Heart right ventricle (tissue), 16 donors: ENCODE data around the gene S100A14. TPM values are rescaled to one million over a fixed set of nuclear protein-coding genes. Genes with fewer than 3 reads are reported as not detected.

Source experiments
- ATAC-seq, 8 donors: fragments of 200-7000 bp; cut with Tn5 transposase; one replicate each; pipeline ENCODE4 v1.9.1; 2020; ENCODE audit warnings: mild to moderate bottlenecking in 8 of 8, moderate library complexity in 8 of 8, moderate number of reproducible peaks in 1 of 8
- DNase-seq, 2 donors: peaks; one replicate each; pipeline ENCODE4 v3.0.0-alpha.2; 2020
- H3K27ac ChIP-seq, 10 donors: fragments of 200-600 bp; sonication (generic) in 2 of 10; one replicate each; pipeline versions ENCODE4 v1.5.0 to v1.8.0; 2020 to 2022; ENCODE audit warnings: mild to moderate bottlenecking in 3 of 10
- H3K27me3 ChIP-seq, 7 donors: fragments of 200-600 bp; one replicate each; pipeline ENCODE4 v1.8.0; 2021 to 2022; ENCODE audit warnings: mild to moderate bottlenecking in 2 of 7
- H3K36me3 ChIP-seq, 9 donors: fragments of 200-600 bp; sonication (generic) in 1 of 9; one replicate each; pipeline versions ENCODE4 v1.5.0 to v1.8.0; 2020 to 2022; ENCODE audit warnings: mild to moderate bottlenecking in 2 of 9
- H3K4me1 ChIP-seq, 9 donors: fragments of 200-600 bp; sonication (generic) in 1 of 9; one replicate each; pipeline versions ENCODE4 v1.5.0 to v1.8.0; 2020 to 2022; ENCODE audit warnings: mild to moderate bottlenecking in 4 of 9
- H3K4me3 ChIP-seq, 10 donors: fragments of 200-600 bp; sonication (generic) in 2 of 10; one replicate each; pipeline versions ENCODE4 v1.5.0 to v1.8.0; 2020 to 2022; ENCODE audit warnings: mild to moderate bottlenecking in 7 of 10, moderate library complexity in 2 of 10
- H3K9me3 ChIP-seq, 11 donors: fragments of 200-600 bp in 10 of 11; sonication (generic) in 2 of 11; one replicate each; pipeline versions ENCODE4 v1.5.0 to v1.8.0; 2013 to 2022; ENCODE audit warnings: mild to moderate bottlenecking in 2 of 11, control low read depth in 1 of 11, moderate library complexity in 1 of 11
- WGBS, 2 donors: extraction: QIAGEN DNeasy Blood & Tissue Kit; methylation state at CpG; one replicate each; pipeline ENCODE4 v1.1.7; 2013; ENCODE audit warnings: inconsistent platforms in 1 of 2; 5-methylcytosine and 5-hydroxymethylcytosine counted together
- intact Hi-C, 10 donors: fragments of 100-400 bp; cut with DNase I; formaldehyde crosslinking; loops; one replicate each; pipeline versions ENCODE4 v1.11.1 to v1.14.2; 2022
- polyA plus RNA-seq, 2 donors: library from polyadenylated mRNA; stranded (reverse); fragments of 200-250 nt; gene quantifications; one replicate each; pipeline ENCODE4 v1.2.3, GENCODE V29; 2013
- total RNA-seq, 10 donors: library from RNA; stranded (reverse); fragmentation: NEBNext Ultra II Directional in 3 of 10; extraction: Animal tissue kit (Norgen Biotek cat#: 25700) in 3 of 10; gene quantifications; one replicate each; pipeline versions ENCODE4 v1.2.1 to v1.2.4, GENCODE V29; 2021 to 2023
- TF ChIP-seq, protein P1 (sequence below), 9 donors: fragments of 200-600 bp; sonication (generic) in 2 of 9; IDR thresholded peaks; one replicate each; pipeline versions ENCODE4 v1.5.0 to v1.8.0; 2021 to 2022; ENCODE audit warnings: antibody characterized with exemption in 9 of 9, mild to moderate bottlenecking in 5 of 9, moderate library complexity in 1 of 9
- donor health status: Arrhythmogenic right ventricular cardiomyopathy.
- donor health status: ischemic (EF 13 %, LVEDD 7.1; RV severe dilation, severe dysfunction).
- donor health status: healthy with polysubstance abuse.
- donor health status: DM: no; HTN: yes; CAD: no.
- donor health status: DM: no; HTN: no; CAD: no.
- donor health status: ischemic (EF 25% LVEDD 6.9; RV normal size, moderate dysfunction).
- donor health status: ischemic (EF 25% LVEDD 5.7; RV mildly dilated, moderate dysfunction).
- donor health status: healthy.
- donor health status: DM: yes; HTN: yes; CAD: no.
- donor health status: Ischemic cardiomyopathy.
- donor health status: ischemic (EF 35%, LVEDD 5.7; RV mildly dilated, moderate dysfunction).
- donor health status: nonischemic (EF 11% LVEDD 7.7; RV severe dilation, severe dysfunction).
- donor health status: DM: yes; HTN: yes; CAD: no.
- donor health status: PGD.
- donor health status: ischemic (EF 29% LVEDD 5.4; RV normal size, mild dysfunction).
- donor health status: nonischemic (EF 23%, LVEDD 6.1; RV moderate dilation, normal function).

Gene S100A14
- total and polyA plus RNA-seq, 12 donors = 0.80 to 7.3 (median 4.1) TPM

- peaks cover 10 to 51% (median 34%) of the 10 kb centered on the region in 9 donors for H3K4me1 ChIP-seq
Observed at GRCh38 chr1:153607381-153607780, 8.7 kb downstream of the S100A14 start.

DNA sequence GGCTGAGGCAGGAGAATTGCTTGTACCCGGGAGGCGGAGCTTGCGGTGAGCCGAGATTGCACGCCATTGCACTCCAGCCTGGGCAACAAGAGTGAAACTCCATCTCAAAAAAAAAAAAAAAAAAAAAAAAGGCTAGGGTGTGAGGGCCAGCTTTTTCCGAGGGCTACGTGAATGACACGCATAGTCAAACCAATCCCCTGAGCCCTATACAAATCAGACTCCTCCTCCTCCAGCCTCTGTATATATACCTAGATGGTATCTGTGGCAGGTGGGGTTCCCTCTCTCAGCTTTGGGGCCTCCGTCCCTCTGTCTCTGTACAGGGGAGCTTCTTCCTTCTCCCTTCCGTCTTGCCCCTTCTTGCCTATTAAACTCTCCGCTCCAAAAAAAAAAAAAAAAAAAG is 9.9 kb downstream of the S100A14 start:
- intact Hi-C loops = loop anchor here in 1 of 10 donors (5.0 kb wide), 1 partner anchor 34 kb away; no protein-coding TSS in a partner anchor
- H3K27ac ChIP-seq = no peak overlapping the region

More at GRCh38 chr1:153607381-153607780, 8.7 kb downstream of the S100A14 start:
- Histone ChIP-seq H3K9me3 (no peaks in the 10 kb centered on the region), H3K27ac (peak overlapping the region in 9 of 10 donors; percentile 90 to 99 (median 98)), H3K27me3 (no peaks in the 10 kb centered on the region), H3K36me3 (peaks cover 0 to 36% (median 14%) of the 10 kb centered on the region in 9 donors), H3K4me3 (peak overlapping the region in 8 of 10 donors; percentile 41 to 73 (median 57))
- intact Hi-C loops = loop anchor here in 1 of 10 donors (5.0 kb wide), 1 partner anchor 35 kb away; no protein-coding TSS in a partner anchor
- TF ChIP-seq, protein P1, sequence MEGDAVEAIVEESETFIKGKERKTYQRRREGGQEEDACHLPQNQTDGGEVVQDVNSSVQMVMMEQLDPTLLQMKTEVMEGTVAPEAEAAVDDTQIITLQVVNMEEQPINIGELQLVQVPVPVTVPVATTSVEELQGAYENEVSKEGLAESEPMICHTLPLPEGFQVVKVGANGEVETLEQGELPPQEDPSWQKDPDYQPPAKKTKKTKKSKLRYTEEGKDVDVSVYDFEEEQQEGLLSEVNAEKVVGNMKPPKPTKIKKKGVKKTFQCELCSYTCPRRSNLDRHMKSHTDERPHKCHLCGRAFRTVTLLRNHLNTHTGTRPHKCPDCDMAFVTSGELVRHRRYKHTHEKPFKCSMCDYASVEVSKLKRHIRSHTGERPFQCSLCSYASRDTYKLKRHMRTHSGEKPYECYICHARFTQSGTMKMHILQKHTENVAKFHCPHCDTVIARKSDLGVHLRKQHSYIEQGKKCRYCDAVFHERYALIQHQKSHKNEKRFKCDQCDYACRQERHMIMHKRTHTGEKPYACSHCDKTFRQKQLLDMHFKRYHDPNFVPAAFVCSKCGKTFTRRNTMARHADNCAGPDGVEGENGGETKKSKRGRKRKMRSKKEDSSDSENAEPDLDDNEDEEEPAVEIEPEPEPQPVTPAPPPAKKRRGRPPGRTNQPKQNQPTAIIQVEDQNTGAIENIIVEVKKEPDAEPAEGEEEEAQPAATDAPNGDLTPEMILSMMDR (IDR thresholded peaks at IDR 0.05) = no peak
- DNase-seq (no peak), ATAC-seq (no peak)
- WGBS, 2 donors = 81 to 84% methylated on average over 8 of the region's 8 CpGs

GRCh38 chr1:153602749-153603148 is 13.4 kb downstream of the S100A14 start:
- WGBS, 2 donors = 92 to 94% methylated on average over 6 of the region's 6 CpGs
- intact Hi-C loops = no loop called here
- TF ChIP-seq, protein P1 (IDR thresholded peaks at IDR 0.05) = no peak

More for the DNA sequence above, 9.9 kb downstream of the S100A14 start:
- TF ChIP-seq, protein P1 (IDR thresholded peaks at IDR 0.05) = no peak
- Histone ChIP-seq H3K4me1 (peaks cover 10 to 46% (median 24%) of the 10 kb centered on the region in 9 donors), H3K36me3 (peaks cover 0 to 36% (median 14%) of the 10 kb centered on the region in 9 donors), H3K9me3 (no peaks in the 10 kb centered on the region), H3K27me3 (no peaks in the 10 kb centered on the region), H3K4me3 (no peak overlapping the region)
- ATAC-seq (no peak), DNase-seq (no peak)
- 88 to 95% methylated on average over 10 to 11 of the region's 11 CpGs for WGBS, 2 donors

GRCh38 chr1:153599847-153600246 is 16.3 kb downstream of the S100A14 start:
- intact Hi-C loops = no loop called here
- no peak overlapping the region for H3K27ac ChIP-seq
- peaks cover 0 to 19% (median 3%) of the 10 kb centered on the region in 9 donors for H3K4me1 ChIP-seq
- TF ChIP-seq, protein P1 (IDR thresholded peaks at IDR 0.05) = no peak
- no peak for ATAC-seq
- H3K9me3 ChIP-seq = no peaks in the 10 kb centered on the region
- H3K27me3 ChIP-seq = no peaks in the 10 kb centered on the region
- no peak for DNase-seq
- H3K36me3 ChIP-seq = peaks cover 0 to 15% (median 0%) of the 10 kb centered on the region in 9 donors
- WGBS, 2 donors = 90 to 93% methylated on average over 7 of the region's 7 CpGs
- H3K4me3 ChIP-seq = no peak overlapping the region

More at GRCh38 chr1:153602749-153603148, 13.4 kb downstream of the S100A14 start:
- no peak for ATAC-seq
- no peaks in the 10 kb centered on the region for H3K27me3 ChIP-seq
- no peaks in the 10 kb centered on the region for H3K9me3 ChIP-seq
- no peak overlapping the region for H3K27ac ChIP-seq
- no peak overlapping the region for H3K4me3 ChIP-seq
- DNase-seq = no peak
- H3K36me3 ChIP-seq = peaks cover 0 to 43% (median 13%) of the 10 kb centered on the region in 9 donors
- H3K4me1 ChIP-seq = peaks cover 0 to 29% (median 3%) of the 10 kb centered on the region in 9 donors
